ENCODE measurements around the gene BCAN. TPM values are rescaled to one million over a fixed set of nuclear protein-coding genes. Genes with fewer than 3 reads are reported as not detected.
A peak's percentile ranks its signal among the peaks of the same experiment; 100 is the strongest.

BCAN gene
- total RNA-seq, 3 donors from 2014 or later (not counting 1 experiment from before 2014, with no cell fraction given), result 0.18 to 0.25 (median 0.19) TPM

- peaks cover 47 to 49% of the 10 kb centered on the region in 2 donors for H3K27me3 Mint-ChIP-seq (ENCODE audit: low read depth in 2 of 2)
- no peaks in the 10 kb centered on the region for H3K9me3 ChIP-seq (ENCODE audit: control insufficient read depth, insufficient read depth, low read length)
- H3K36me3 ChIP-seq (ENCODE audit: control insufficient read depth, insufficient read depth, low read length), result no peaks in the 10 kb centered on the region
- ATAC-seq (peak; percentile 24 to 56 (median 44)), DNase-seq (peak in 1 of 2 donors; percentile 65)
- no peaks in the 10 kb centered on the region for H3K36me3 Mint-ChIP-seq
- intact Hi-C loops (cut with micrococcal nuclease), result loop anchor here (5.0 kb wide), 1 partner anchor 51 kb away; no protein-coding TSS in a partner anchor
- no peaks in the 10 kb centered on the region for H3K9me3 Mint-ChIP-seq
- H3K4me1 ChIP-seq (ENCODE audit: control insufficient read depth, insufficient read depth, low read length), result peaks cover 13% of the 10 kb centered on the region
- peaks cover 5 to 17% of the 10 kb centered on the region in 2 donors for H3K4me1 Mint-ChIP-seq
- no peak overlapping the region for H3K27ac ChIP-seq (ENCODE audit: low read length)
- WGBS (ENCODE audit: insufficient coverage), result 6% methylated on average over 20 of the region's 22 CpGs
- H3K27me3 ChIP-seq (ENCODE audit: control insufficient read depth, insufficient read depth, low read length), result peaks cover 40% of the 10 kb centered on the region
- no peak overlapping the region for H3K4me3 Mint-ChIP-seq
- no peak overlapping the region for H3K27ac Mint-ChIP-seq
- peak; percentile 52 for TF ChIP-seq CTCF (IDR thresholded peaks at IDR 0.05)
- no peak overlapping the region for H3K4me3 ChIP-seq (ENCODE audit: low read length)
Observed at GRCh38 chr1:156677616-156678596, 36.0 kb downstream of the BCAN start.

GRCh38 chr1:156680056-156680455 lies 38.1 kb downstream of the BCAN start:
- DNase-seq, result no peak
- H3K9me3 ChIP-seq (ENCODE audit: control insufficient read depth, insufficient read depth, low read length), result no peaks in the 10 kb centered on the region
- H3K36me3 ChIP-seq (ENCODE audit: control insufficient read depth, insufficient read depth, low read length), result no peaks in the 10 kb centered on the region
- intact Hi-C loops (cut with micrococcal nuclease), result no loop called here
- no peak for TF ChIP-seq CTCF (IDR thresholded peaks at IDR 0.05)
- no peak overlapping the region for H3K27ac Mint-ChIP-seq
- no peaks in the 10 kb centered on the region for H3K9me3 Mint-ChIP-seq
- H3K4me1 Mint-ChIP-seq, result peaks cover 5 to 17% of the 10 kb centered on the region in 2 donors
- no peaks in the 10 kb centered on the region for H3K36me3 Mint-ChIP-seq
- H3K4me3 ChIP-seq (ENCODE audit: low read length), result no peak overlapping the region
- ATAC-seq, result no peak
- H3K4me1 ChIP-seq (ENCODE audit: control insufficient read depth, insufficient read depth, low read length), result peaks cover 17% of the 10 kb centered on the region
- H3K27ac ChIP-seq (ENCODE audit: low read length), result no peak overlapping the region
- peaks cover 44% of the 10 kb centered on the region for H3K27me3 ChIP-seq (ENCODE audit: control insufficient read depth, insufficient read depth, low read length)
- WGBS (ENCODE audit: insufficient coverage), result 51% methylated on average over 2 of the region's 2 CpGs
- H3K27me3 Mint-ChIP-seq (ENCODE audit: low read depth in 2 of 2), result peaks cover 39 to 40% of the 10 kb centered on the region in 2 donors
- no peak overlapping the region for H3K4me3 Mint-ChIP-seq

- no peak for TF ChIP-seq CTCF (IDR thresholded peaks at IDR 0.05)
- ATAC-seq, result no peak
- Histone ChIP-seq H3K4me3 (ENCODE audit: low read length) (no peak overlapping the region), H3K27me3 (ENCODE audit: control insufficient read depth, insufficient read depth, low read length) (peaks cover 34% of the 10 kb centered on the region), H3K9me3 (ENCODE audit: control insufficient read depth, insufficient read depth, low read length) (no peaks in the 10 kb centered on the region), H3K36me3 (ENCODE audit: control insufficient read depth, insufficient read depth, low read length) (no peaks in the 10 kb centered on the region), H3K27ac (ENCODE audit: low read length) (no peak overlapping the region), H3K4me1 (ENCODE audit: control insufficient read depth, insufficient read depth, low read length) (peaks cover 17% of the 10 kb centered on the region)
- H3K27ac Mint-ChIP-seq, result no peak overlapping the region
- intact Hi-C loops (cut with micrococcal nuclease), result no loop called here
- no peaks in the 10 kb centered on the region for H3K36me3 Mint-ChIP-seq
- H3K4me3 Mint-ChIP-seq, result no peak overlapping the region
- no peak for DNase-seq
- peaks cover 39 to 40% of the 10 kb centered on the region in 2 donors for H3K27me3 Mint-ChIP-seq (ENCODE audit: low read depth in 2 of 2)
- H3K9me3 Mint-ChIP-seq, result no peaks in the 10 kb centered on the region
- H3K4me1 Mint-ChIP-seq, result peaks cover 5 to 17% of the 10 kb centered on the region in 2 donors
- WGBS (ENCODE audit: insufficient coverage), result 80% methylated on average over 7 of the region's 8 CpGs
Observed at GRCh38 chr1:156681196-156681960, 39.5 kb downstream of the BCAN start.

Measured in natural killer cell (primary cell).